OCI-LY7 (cell line): ENCODE measurements around the gene ABCA4. TPM values are rescaled to one million over a fixed set of nuclear protein-coding genes. Genes with fewer than 3 reads are reported as not detected.
"Not testable (repeated sequence)": the region's sequence is repeated elsewhere in the genome, so short reads cannot be mapped to it uniquely, and the experiment has no call there.

Experiments
- BruUV-seq: library from RNA; stranded (reverse); fragments of 400-500 nt; replicated peaks from 2 replicates; lab custom pipeline; 2021; lab: Mats Ljungman, UMichigan
- CTCF ChIA-PET: fragments of 300-600 bp; sonication (Branson Sonifier 250); formaldehyde crosslinking; loops from one replicate; lab custom pipeline; 2022; ENCODE audit warnings: antibody characterized with exemption; ENCODE audit not compliant: unreplicated experiment; lab: Charles Lee
- POLR2A ChIA-PET: fragments of 300-600 bp; sonication (Branson Sonifier 250); formaldehyde crosslinking; loops from one replicate; lab custom pipeline; 2022; ENCODE audit warnings: antibody characterized with exemption; lab: Charles Lee
- DNase-seq: peaks from one replicate; pipeline ENCODE4 v3.0.0-alpha.2; 2015; ENCODE audit warnings: low spot score
- H2AFZ ChIP-seq: fragments of 200-600 bp; sonication (generic), shearing (Covaris generic); 2 replicates; pipeline ENCODE4 v1.6.1; 2014; ENCODE audit warnings: mild to moderate bottlenecking, antibody characterized with exemption, low read length, moderate library complexity
- H3K27ac ChIP-seq: fragments of 200-600 bp; sonication (generic); 2 replicates; pipeline ENCODE4 v1.5.1; 2014; ENCODE audit warnings: mixed run types, low read depth, mild to moderate bottlenecking, moderate library complexity, low read length, inconsistent platforms; ENCODE audit not compliant: poor library complexity, severe bottlenecking
- H3K36me3 ChIP-seq: fragments of 200-600 bp; sonication (generic); 2 replicates; pipeline ENCODE4 v1.6.1; 2014; ENCODE audit warnings: mild to moderate bottlenecking, antibody characterized with exemption, low read length, moderate library complexity, mixed read lengths; ENCODE audit not compliant: insufficient read depth
- H3K4me1 ChIP-seq: fragments of 200-600 bp; sonication (generic); 2 replicates; pipeline ENCODE4 v1.5.1; 2014; ENCODE audit warnings: mild to moderate bottlenecking, low read length; ENCODE audit not compliant: insufficient read depth, poor library complexity, severe bottlenecking
- H3K4me2 ChIP-seq: fragments of 200-600 bp; sonication (generic); 2 replicates; pipeline ENCODE4 v1.6.1; 2014; ENCODE audit warnings: mild to moderate bottlenecking, low read length
- H3K4me3 ChIP-seq: fragments of 200-600 bp; sonication (generic); 2 replicates; pipeline ENCODE4 v1.5.1; 2014; ENCODE audit warnings: mild to moderate bottlenecking, low read depth, low read length; ENCODE audit not compliant: poor library complexity, severe bottlenecking
- H3K79me2 ChIP-seq: fragments of 200-600 bp; sonication (generic); 2 replicates; pipeline ENCODE4 v1.6.1; 2016; ENCODE audit warnings: low read depth, mild to moderate bottlenecking, low read length, moderate library complexity, mixed read lengths; ENCODE audit not compliant: insufficient read depth
- H3K9me2 ChIP-seq: fragments of 200-600 bp; sonication (generic); 2 replicates; pipeline ENCODE4 v1.6.1; 2016; ENCODE audit warnings: mild to moderate bottlenecking, low read length, mixed read lengths; ENCODE audit not compliant: insufficient read depth
- H3K9me3 ChIP-seq: fragments of 200-600 bp; sonication (generic); 2 replicates; pipeline ENCODE4 v1.6.1; 2014; ENCODE audit warnings: mild to moderate bottlenecking, mixed run types, low read length, mixed read lengths
- H4K20me1 ChIP-seq: fragments of 200-600 bp; sonication (generic); 2 replicates; pipeline ENCODE4 v1.6.1; 2014; ENCODE audit warnings: mild to moderate bottlenecking, antibody characterized with exemption, low read length, moderate library complexity, mixed read lengths; ENCODE audit not compliant: insufficient read depth
- EZH2phosphoT487 ChIP-seq: fragments of 200-600 bp; sonication (generic); IDR thresholded peaks from 2 replicates; pipeline ENCODE4 v1.6.1; 2018; ENCODE audit warnings: low read depth, borderline replicate concordance, mild to moderate bottlenecking, mixed run types, antibody characterized with exemption, low read length, moderate library complexity, mixed read lengths
- intact Hi-C: fragments of 100-400 bp; cut with micrococcal nuclease; formaldehyde crosslinking; loops from one replicate; pipeline ENCODE4 v1.10.0; 2022; ENCODE audit not compliant: unreplicated experiment
- total RNA-seq, 2 experiments: library from RNA; depleted of rRNA in 1 of 2; stranded (reverse); fragments of >200 nt in 1 of 2; shearing (Covaris generic) in 1 of 2; gene quantifications; 2 replicates each; pipeline ENCODE4 v1.2.3, GENCODE V29; 2014 to 2022
- TF ChIP-seq, protein P1 (sequence below): fragments of 200-600 bp; sonication (generic); conservative IDR thresholded peaks from 2 replicates; pipeline ENCODE4 v1.5.1; 2014; ENCODE audit warnings: mild to moderate bottlenecking, antibody characterized with exemption, low read length, moderate library complexity, mixed read lengths

Gene ABCA4
- total RNA-seq, 2 experiments from 2014 or later: not detected

DNA sequence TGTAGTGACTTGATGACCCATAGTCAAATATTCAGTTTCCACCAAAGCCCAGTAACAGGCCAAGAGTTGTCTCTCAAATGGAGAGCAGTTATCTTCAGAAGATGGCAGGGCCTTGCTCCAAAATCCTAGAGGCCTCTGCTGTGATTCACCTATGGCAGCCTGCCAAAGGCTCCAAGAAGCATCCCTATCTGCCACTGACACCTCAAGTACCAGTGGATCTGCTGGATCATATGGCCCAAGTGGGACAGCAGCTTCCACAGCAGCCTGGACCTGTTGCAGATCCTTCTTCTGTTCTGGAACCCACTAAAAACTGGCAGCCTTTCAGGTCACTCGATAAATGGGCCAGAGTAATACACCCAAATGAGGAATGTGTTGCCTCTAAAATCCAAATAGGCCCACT, 43.2 kb upstream of the ABCA4 start:
- H4K20me1 ChIP-seq, BruUV-seq, H3K4me1 ChIP-seq, H3K9me3 ChIP-seq, CTCF ChIA-PET, H3K4me3 ChIP-seq, DNase-seq, H3K36me3 ChIP-seq, H2AFZ ChIP-seq, H3K27ac ChIP-seq, intact Hi-C loops, H3K79me2 ChIP-seq, POLR2A ChIA-PET, H3K4me2 ChIP-seq, H3K9me2 ChIP-seq: not testable (repeated sequence)

- DNase-seq, CTCF ChIA-PET, H3K27ac ChIP-seq, H3K4me2 ChIP-seq, H4K20me1 ChIP-seq, POLR2A ChIA-PET, intact Hi-C loops, H3K9me2 ChIP-seq, H3K36me3 ChIP-seq, BruUV-seq, H2AFZ ChIP-seq, H3K9me3 ChIP-seq, H3K79me2 ChIP-seq, H3K4me3 ChIP-seq, H3K4me1 ChIP-seq: not testable (repeated sequence)
Observed at GRCh38 chr1:94163249-94163648, 42.3 kb upstream of the ABCA4 start.

DNA sequence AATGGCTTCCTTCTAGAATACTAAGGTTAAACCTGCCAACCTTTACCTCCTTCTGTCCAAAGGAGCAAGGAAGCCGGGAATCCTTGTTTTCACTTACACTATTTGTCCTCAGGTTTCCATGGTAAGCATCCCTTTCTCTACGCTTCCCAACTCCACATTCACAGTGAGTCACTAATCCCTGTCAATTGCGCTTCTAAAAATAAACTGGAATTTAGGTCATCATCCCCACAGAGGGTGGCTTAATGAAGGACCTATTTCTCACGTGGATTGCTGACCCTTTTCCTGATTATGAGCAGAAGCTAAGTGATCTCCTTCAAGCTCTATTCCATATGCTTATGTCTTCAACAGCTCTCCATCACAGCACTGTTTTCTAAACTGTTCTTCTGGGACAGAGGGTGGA, 39.9 kb upstream of the ABCA4 start:
- Histone ChIP-seq H2AFZ (no peak overlapping the region), H3K27ac (no peak overlapping the region), H3K4me2 (no peak overlapping the region), H3K36me3 (no peaks in the 10 kb centered on the region), H4K20me1 (no peaks in the 10 kb centered on the region), H3K79me2 (no peaks in the 10 kb centered on the region), H3K9me2 (no peaks in the 10 kb centered on the region), H3K9me3 (no peaks in the 10 kb centered on the region), H3K4me3 (no peak overlapping the region), H3K4me1 (no peaks in the 10 kb centered on the region)
- intact Hi-C loops: no loop called here
- no TSS peak for BruUV-seq
- ChIA-PET CTCF (no interaction called here), POLR2A (no interaction called here)
- no peak for DNase-seq
- TF ChIP-seq, protein P1, sequence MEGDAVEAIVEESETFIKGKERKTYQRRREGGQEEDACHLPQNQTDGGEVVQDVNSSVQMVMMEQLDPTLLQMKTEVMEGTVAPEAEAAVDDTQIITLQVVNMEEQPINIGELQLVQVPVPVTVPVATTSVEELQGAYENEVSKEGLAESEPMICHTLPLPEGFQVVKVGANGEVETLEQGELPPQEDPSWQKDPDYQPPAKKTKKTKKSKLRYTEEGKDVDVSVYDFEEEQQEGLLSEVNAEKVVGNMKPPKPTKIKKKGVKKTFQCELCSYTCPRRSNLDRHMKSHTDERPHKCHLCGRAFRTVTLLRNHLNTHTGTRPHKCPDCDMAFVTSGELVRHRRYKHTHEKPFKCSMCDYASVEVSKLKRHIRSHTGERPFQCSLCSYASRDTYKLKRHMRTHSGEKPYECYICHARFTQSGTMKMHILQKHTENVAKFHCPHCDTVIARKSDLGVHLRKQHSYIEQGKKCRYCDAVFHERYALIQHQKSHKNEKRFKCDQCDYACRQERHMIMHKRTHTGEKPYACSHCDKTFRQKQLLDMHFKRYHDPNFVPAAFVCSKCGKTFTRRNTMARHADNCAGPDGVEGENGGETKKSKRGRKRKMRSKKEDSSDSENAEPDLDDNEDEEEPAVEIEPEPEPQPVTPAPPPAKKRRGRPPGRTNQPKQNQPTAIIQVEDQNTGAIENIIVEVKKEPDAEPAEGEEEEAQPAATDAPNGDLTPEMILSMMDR: no peak
- TF ChIP-seq EZH2phosphoT487: no peak

DNA sequence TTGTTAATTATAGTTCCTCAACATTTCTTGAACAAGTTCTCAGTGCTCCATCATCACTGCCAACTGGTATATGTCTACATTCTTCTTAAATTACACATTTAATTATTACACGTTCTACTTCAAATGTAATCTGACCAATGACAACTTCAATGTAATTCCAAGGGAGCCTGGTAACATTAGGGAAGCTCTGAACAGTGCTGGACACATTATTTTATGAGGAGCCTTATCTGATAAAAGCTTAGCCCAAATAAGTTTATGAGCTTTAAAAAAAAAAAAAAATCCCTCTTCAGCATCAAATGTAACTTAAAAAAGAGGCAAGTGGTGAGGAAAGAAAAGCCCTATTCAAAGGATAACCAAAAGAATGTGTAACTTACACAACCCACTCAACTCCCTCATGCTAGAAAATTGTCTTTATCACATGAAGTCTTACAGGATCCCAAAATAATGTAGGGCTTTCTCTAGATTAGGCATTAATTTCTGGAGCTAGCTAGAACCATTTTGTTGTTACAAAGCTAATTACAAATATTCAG, 35.2 kb upstream of the ABCA4 start:
- no TSS peak for BruUV-seq
- H3K79me2 ChIP-seq: no peaks in the 10 kb centered on the region
- no peak overlapping the region for H3K4me2 ChIP-seq
- no peaks in the 10 kb centered on the region for H3K4me1 ChIP-seq
- H2AFZ ChIP-seq: no peak overlapping the region
- DNase-seq: no peak
- no peaks in the 10 kb centered on the region for H3K36me3 ChIP-seq
- intact Hi-C loops: no loop called here
- ChIA-PET CTCF (no interaction called here), POLR2A (interaction anchor here (0.5 to 0.6 kb wide), 2 partner anchors 843 to 1943 kb away, joined by 3 to 6 read pairs; no protein-coding TSS in a partner anchor)
- H3K4me3 ChIP-seq: no peak overlapping the region
- H4K20me1 ChIP-seq: no peaks in the 10 kb centered on the region
- no peak overlapping the region for H3K27ac ChIP-seq
- H3K9me3 ChIP-seq: no peaks in the 10 kb centered on the region
- no peaks in the 10 kb centered on the region for H3K9me2 ChIP-seq
- TF ChIP-seq, protein P1: no peak
- no peak for TF ChIP-seq EZH2phosphoT487
